PFSK-1 (cell line): ENCODE results near the gene GMPS.

Experiments used
- FOXP2 ChIP-seq: optimal IDR thresholded peaks from 2 replicates; pipeline ENCODE3; 2011; ENCODE audit warnings: borderline replicate concordance, control low read depth, inconsistent platforms; ENCODE audit not compliant: insufficient read depth; ENCODE audit errors: extremely low read length, extremely low read depth
- POLR2AphosphoS5 ChIP-seq: IDR thresholded peaks from 2 replicates; pipeline ENCODE4 v1.6.1; 2012; ENCODE audit warnings: low read depth, mild to moderate bottlenecking, control low read depth, low read length, moderate library complexity
- SIN3A ChIP-seq: IDR thresholded peaks from 2 replicates; pipeline ENCODE4 v1.6.1; 2012; ENCODE audit warnings: mild to moderate bottlenecking, low read length, moderate library complexity, borderline replicate concordance; ENCODE audit not compliant: insufficient read depth
- TAF1 ChIP-seq: IDR thresholded peaks from 2 replicates; pipeline ENCODE4 v1.6.1; 2012; ENCODE audit warnings: low read length, control low read depth, borderline replicate concordance; ENCODE audit not compliant: insufficient read depth
- TF ChIP-seq, protein P1 (sequence below), 2 experiments: IDR thresholded peaks; 2 replicates each; pipeline versions ENCODE4 v1.6.1 to v1.8.0; 2011 to 2012; ENCODE audit warnings: low read depth in 2 of 2, low read length in 2 of 2, control low read depth in 1 of 2, inconsistent platforms in 1 of 2, mild to moderate bottlenecking in 1 of 2, moderate library complexity in 1 of 2; ENCODE audit not compliant: insufficient read depth in 1 of 2

GMPS gene

DNA sequence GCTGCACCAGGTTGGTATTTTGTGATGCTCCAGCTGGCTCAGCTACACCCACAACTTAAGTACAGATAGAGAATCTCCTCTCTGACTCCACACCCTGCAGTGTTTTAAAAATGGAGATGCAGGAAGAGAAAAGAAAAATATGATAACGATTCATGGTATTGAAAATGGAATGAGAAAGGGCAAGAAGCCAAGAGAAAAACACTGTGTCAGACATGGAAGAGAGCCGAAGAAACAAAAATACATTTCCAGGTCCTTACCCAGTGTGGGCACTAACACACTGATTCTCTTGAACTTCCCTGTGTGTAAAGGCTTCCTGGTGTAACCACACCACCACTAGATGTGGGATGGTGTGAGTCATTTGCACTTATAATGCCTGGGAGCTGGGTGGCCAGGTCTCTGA, 93.1 kb downstream of the GMPS start:
- no peak for TF ChIP-seq SIN3A

DNA sequence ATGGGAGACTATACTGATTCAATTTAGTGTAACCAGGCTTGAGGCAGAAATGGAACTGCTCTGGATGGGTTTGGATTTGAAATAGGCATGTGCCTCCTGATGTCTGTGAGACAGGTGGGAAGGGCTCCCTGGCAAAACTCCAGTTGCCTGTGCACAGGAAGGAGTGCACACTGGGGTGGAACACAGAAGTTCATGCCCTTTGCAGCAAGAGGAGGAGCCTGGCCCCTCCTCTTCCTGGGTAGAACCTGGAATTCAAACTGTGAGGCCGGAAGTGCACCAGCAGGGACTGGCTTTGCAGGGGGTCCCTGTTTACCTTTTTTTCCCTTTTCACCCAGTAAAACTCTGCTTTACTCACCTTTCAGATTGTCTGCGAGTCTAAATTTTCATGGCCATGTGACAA, 99.9 kb downstream of the GMPS start:
- TF ChIP-seq, protein P1, sequence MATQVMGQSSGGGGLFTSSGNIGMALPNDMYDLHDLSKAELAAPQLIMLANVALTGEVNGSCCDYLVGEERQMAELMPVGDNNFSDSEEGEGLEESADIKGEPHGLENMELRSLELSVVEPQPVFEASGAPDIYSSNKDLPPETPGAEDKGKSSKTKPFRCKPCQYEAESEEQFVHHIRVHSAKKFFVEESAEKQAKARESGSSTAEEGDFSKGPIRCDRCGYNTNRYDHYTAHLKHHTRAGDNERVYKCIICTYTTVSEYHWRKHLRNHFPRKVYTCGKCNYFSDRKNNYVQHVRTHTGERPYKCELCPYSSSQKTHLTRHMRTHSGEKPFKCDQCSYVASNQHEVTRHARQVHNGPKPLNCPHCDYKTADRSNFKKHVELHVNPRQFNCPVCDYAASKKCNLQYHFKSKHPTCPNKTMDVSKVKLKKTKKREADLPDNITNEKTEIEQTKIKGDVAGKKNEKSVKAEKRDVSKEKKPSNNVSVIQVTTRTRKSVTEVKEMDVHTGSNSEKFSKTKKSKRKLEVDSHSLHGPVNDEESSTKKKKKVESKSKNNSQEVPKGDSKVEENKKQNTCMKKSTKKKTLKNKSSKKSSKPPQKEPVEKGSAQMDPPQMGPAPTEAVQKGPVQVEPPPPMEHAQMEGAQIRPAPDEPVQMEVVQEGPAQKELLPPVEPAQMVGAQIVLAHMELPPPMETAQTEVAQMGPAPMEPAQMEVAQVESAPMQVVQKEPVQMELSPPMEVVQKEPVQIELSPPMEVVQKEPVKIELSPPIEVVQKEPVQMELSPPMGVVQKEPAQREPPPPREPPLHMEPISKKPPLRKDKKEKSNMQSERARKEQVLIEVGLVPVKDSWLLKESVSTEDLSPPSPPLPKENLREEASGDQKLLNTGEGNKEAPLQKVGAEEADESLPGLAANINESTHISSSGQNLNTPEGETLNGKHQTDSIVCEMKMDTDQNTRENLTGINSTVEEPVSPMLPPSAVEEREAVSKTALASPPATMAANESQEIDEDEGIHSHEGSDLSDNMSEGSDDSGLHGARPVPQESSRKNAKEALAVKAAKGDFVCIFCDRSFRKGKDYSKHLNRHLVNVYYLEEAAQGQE (IDR thresholded peaks at IDR 0.05; ENCODE audit: insufficient read depth in 1 of 2, low read depth in 2 of 2, low read length in 2 of 2): no peak
- TF ChIP-seq FOXP2 (no peak), SIN3A (no peak), POLR2AphosphoS5 (no peak), TAF1 (no peak)

DNA sequence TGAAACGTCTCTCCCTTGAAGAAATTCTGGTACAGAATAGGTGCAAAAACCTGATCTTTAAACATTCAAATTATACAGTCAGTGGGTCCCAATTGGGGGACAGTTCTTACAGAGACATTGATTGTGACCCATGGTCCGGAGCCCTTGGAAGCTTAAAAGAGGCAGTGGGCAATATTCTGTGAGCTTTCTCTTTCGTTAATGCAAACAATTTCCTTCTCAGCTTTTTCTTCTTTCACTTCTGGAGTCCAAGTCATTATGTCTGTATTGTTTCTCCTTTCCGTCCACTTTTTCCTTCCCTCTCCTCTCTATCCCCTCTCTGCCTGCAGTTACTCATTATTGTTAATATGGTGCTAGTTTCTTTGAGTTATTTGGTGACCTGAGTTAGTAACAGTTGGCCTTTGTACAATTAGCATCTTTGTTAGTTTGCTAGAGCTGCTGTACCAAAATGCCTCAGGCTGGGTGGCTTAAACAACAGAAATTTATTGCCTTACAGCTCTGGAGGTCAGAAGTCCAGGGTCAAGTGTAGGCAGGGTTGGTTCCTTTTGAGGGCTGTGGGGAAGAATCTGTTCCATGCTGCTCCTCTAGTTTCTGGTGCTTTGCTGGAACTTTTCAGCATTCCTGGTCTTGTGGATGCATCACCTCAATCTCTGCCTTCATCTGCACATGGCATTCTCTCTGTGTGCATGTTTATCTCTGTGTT, 102.6 kb downstream of the GMPS start:
- no peak for TF ChIP-seq FOXP2
- no peak for TF ChIP-seq TAF1
- TF ChIP-seq POLR2AphosphoS5: no peak
- TF ChIP-seq, protein P1 (IDR thresholded peaks at IDR 0.05; ENCODE audit: insufficient read depth in 1 of 2, low read depth in 2 of 2, low read length in 2 of 2): no peak
- TF ChIP-seq SIN3A: no peak

DNA sequence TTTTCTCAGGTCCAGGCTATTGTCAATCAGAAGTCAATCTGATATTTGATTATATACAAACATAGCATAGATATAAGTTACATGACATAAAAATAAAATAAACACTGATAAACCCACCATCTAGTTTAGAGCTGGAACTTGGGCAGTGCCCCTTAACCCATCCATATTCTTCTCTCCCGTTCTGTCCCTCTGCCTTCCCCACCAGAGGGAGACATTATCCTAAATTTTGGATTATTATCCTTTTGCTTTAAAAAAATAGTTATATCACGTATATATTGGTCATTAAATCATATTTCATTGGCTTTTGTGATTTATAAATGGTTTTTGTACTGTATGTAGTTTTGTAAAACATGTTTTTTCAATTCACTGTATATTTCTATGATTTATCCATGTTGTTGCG, 107.9 kb downstream of the GMPS start:
- TF ChIP-seq, protein P1 (IDR thresholded peaks at IDR 0.05; ENCODE audit: insufficient read depth in 1 of 2, low read depth in 2 of 2, low read length in 2 of 2): no peak

DNA sequence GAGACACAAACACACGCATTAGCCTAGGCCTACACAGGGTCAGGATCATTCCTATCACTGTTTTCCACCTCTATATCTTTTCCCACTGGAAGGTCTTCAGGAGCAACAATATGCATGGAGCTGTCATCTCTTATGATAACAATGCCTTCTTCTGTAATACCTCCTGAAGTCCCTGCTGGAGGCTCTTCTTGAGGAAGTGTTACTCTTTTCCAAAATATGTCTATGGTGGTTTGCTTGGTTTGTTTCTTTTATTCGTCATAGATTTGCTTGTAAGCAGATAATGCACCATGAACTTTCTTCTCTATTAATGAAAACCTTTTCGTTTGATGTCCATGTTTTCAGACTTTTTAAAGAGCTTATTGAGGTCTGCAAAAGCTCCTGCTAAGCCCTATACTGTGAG, 109.3 kb downstream of the GMPS start:
- TF ChIP-seq TAF1 (no peak), SIN3A (no peak), POLR2AphosphoS5 (no peak), FOXP2 (no peak)
- TF ChIP-seq, protein P1 (IDR thresholded peaks at IDR 0.05; ENCODE audit: insufficient read depth in 1 of 2, low read depth in 2 of 2, low read length in 2 of 2): no peak

DNA sequence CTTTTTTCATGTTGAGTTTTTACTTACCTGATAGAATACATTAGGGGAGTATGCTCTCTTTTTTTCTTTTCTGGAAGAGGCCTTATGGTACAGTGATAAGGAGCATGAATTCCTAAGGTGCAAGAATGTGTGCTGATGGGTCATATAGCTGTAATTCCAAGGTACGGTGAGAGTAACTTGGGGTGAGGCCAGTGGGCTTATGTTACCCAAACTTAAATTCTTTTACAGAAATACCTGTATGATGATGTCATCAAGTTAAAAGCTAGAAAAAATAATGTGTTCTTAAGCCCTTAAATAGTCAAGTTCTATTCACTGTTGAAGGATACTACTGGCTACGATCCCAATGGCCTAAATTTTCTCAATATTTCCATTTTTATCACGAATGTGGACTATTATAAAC, 111.2 kb downstream of the GMPS start:
- TF ChIP-seq, protein P1 (IDR thresholded peaks at IDR 0.05; ENCODE audit: insufficient read depth in 1 of 2, low read depth in 2 of 2, low read length in 2 of 2): no peak
- no peak for TF ChIP-seq TAF1
- no peak for TF ChIP-seq FOXP2
- no peak for TF ChIP-seq POLR2AphosphoS5
- TF ChIP-seq SIN3A: no peak
